Liver (tissue), 9 donors: ENCODE measurements around the gene INPP5E. TPM values are rescaled to one million over a fixed set of nuclear protein-coding genes. Genes with fewer than 3 reads are reported as not detected.

Source experiments
- DNase-seq: peaks from one replicate; pipeline ENCODE4 v3.0.0-alpha.2; 2017; ENCODE audit warnings: low spot score
- H3K27ac ChIP-seq, 2 donors: one replicate each; pipeline ENCODE4 v1.7.0; 2013; ENCODE audit warnings: inconsistent platforms in 2 of 2, low read length in 2 of 2, control low read depth in 1 of 2, low read depth in 1 of 2, mild to moderate bottlenecking in 1 of 2
- H3K27me3 ChIP-seq, 4 donors: one replicate each; pipeline versions ENCODE4 v1.6.1 to v1.7.0; 2013; ENCODE audit warnings: low read length in 3 of 4, inconsistent platforms in 1 of 4, mild to moderate bottlenecking in 1 of 4, moderate library complexity in 1 of 4; ENCODE audit not compliant: control insufficient read depth in 4 of 4, insufficient read depth in 4 of 4
- H3K36me3 ChIP-seq, 4 donors: one replicate each; pipeline versions ENCODE4 v1.6.1 to v1.7.0; 2013; ENCODE audit warnings: low read length in 3 of 4, mild to moderate bottlenecking in 3 of 4, low read depth in 1 of 4, moderate library complexity in 1 of 4; ENCODE audit not compliant: control insufficient read depth in 4 of 4, insufficient read depth in 3 of 4
- H3K4me1 ChIP-seq, 4 donors: one replicate each; pipeline versions ENCODE4 v1.6.1 to v1.7.0; 2013; ENCODE audit warnings: low read length in 3 of 4, mild to moderate bottlenecking in 3 of 4, moderate library complexity in 1 of 4; ENCODE audit not compliant: control insufficient read depth in 4 of 4, insufficient read depth in 4 of 4
- H3K4me3 ChIP-seq, 3 donors: one replicate each; pipeline versions ENCODE4 v1.6.1 to v1.7.0; 2013; ENCODE audit warnings: low read length in 3 of 3, control low read depth in 1 of 3, low read depth in 1 of 3, mild to moderate bottlenecking in 1 of 3
- H3K9ac ChIP-seq, 2 donors: one replicate each; pipeline ENCODE4 v1.7.0; 2013; ENCODE audit warnings: low read length in 2 of 2, mild to moderate bottlenecking in 2 of 2, moderate library complexity in 2 of 2, control low read depth in 1 of 2, low read depth in 1 of 2
- H3K9me3 ChIP-seq, 4 donors: one replicate each; pipeline versions ENCODE4 v1.6.1 to v1.7.0; 2013; ENCODE audit warnings: low read length in 3 of 4; ENCODE audit not compliant: control insufficient read depth in 4 of 4
- ATF3 ChIP-seq: IDR thresholded peaks from 2 replicates; pipeline ENCODE4 v1.6.1; 2016; ENCODE audit warnings: antibody characterized with exemption
- CTCF ChIP-seq: fragments of 150-350 bp; IDR thresholded peaks from 2 replicates; pipeline ENCODE4 v1.5.1; 2017; ENCODE audit warnings: improper control_type of control experiment, low read depth, low read length; ENCODE audit not compliant: missing input control
- EGR1 ChIP-seq, 2 donors: IDR thresholded peaks; 2 replicates each; pipeline ENCODE4 v1.6.1; 2016 to 2018; ENCODE audit warnings: antibody characterized with exemption in 2 of 2, low read depth in 2 of 2
- FOXA1 ChIP-seq: IDR thresholded peaks from 2 replicates; pipeline ENCODE4 v1.6.1; 2016; ENCODE audit warnings: antibody characterized with exemption
- FOXA2 ChIP-seq: IDR thresholded peaks from 2 replicates; pipeline ENCODE4 v1.6.1; 2016; ENCODE audit warnings: antibody characterized with exemption
- GABPA ChIP-seq, 2 donors: IDR thresholded peaks in 1 of 2; conservative IDR thresholded peaks in 1 of 2; 2 replicates each; pipeline ENCODE4 v1.6.1; 2016; ENCODE audit warnings: antibody characterized with exemption in 2 of 2, mild to moderate bottlenecking in 1 of 2, moderate library complexity in 1 of 2
- HNF4A ChIP-seq, 2 donors: conservative IDR thresholded peaks; 2 replicates each; pipeline ENCODE4 v1.6.1; 2016; ENCODE audit warnings: antibody characterized with exemption in 2 of 2, mild to moderate bottlenecking in 2 of 2
- HNF4G ChIP-seq: IDR thresholded peaks from 2 replicates; pipeline ENCODE4 v1.6.1; 2016; ENCODE audit warnings: antibody characterized with exemption
- JUND ChIP-seq, 2 donors: IDR thresholded peaks; 2 replicates each; pipeline ENCODE4 v1.6.1; 2016; ENCODE audit warnings: antibody characterized with exemption in 2 of 2
- MAX ChIP-seq: IDR thresholded peaks from 2 replicates; pipeline ENCODE4 v1.6.1; 2016; ENCODE audit warnings: antibody characterized with exemption
- NR2F2 ChIP-seq: IDR thresholded peaks from 2 replicates; pipeline ENCODE4 v1.6.1; 2016; ENCODE audit warnings: antibody characterized with exemption
- RAD21 ChIP-seq, 2 donors: IDR thresholded peaks; 2 replicates each; pipeline ENCODE4 v1.6.1; 2016; ENCODE audit warnings: antibody characterized with exemption in 2 of 2, mild to moderate bottlenecking in 2 of 2
- RXRA ChIP-seq, 2 donors: IDR thresholded peaks; 2 replicates each; pipeline ENCODE4 v1.6.1; 2017 to 2018; ENCODE audit warnings: antibody characterized with exemption in 2 of 2, mild to moderate bottlenecking in 1 of 2
- SP1 ChIP-seq: IDR thresholded peaks from 2 replicates; pipeline ENCODE4 v1.6.1; 2018; ENCODE audit warnings: antibody characterized with exemption, mild to moderate bottlenecking
- TAF1 ChIP-seq: conservative IDR thresholded peaks from 2 replicates; pipeline ENCODE4 v1.6.1; 2016; ENCODE audit warnings: antibody characterized with exemption, mild to moderate bottlenecking
- YY1 ChIP-seq: IDR thresholded peaks from 2 replicates; pipeline ENCODE4 v1.6.1; 2016; ENCODE audit warnings: antibody characterized with exemption, mild to moderate bottlenecking
- ZBTB33 ChIP-seq: IDR thresholded peaks from 2 replicates; pipeline ENCODE4 v1.6.1; 2016; ENCODE audit warnings: antibody characterized with exemption
- WGBS: extraction: QIAGEN DNeasy Blood & Tissue Kit; methylation state at CpG from one replicate; pipeline ENCODE4 v1.1.7; 2013; 5-methylcytosine and 5-hydroxymethylcytosine counted together
- polyA plus RNA-seq, 2 donors: library from polyadenylated mRNA; stranded (reverse) in 1 of 2; unstranded in 1 of 2; fragments of 200-250 nt in 1 of 2; fragments of >200 nt in 1 of 2; fragmentation: Nextera tagmentation in 1 of 2; extraction: Ambion mirVana in 1 of 2; gene quantifications; one replicate each; pipeline versions ENCODE4 v1.2.1 to v1.2.3, GENCODE V29; 2013 to 2015
- total RNA-seq, 2 donors: library from RNA; depleted of rRNA; stranded (reverse); fragments of >200 nt; gene quantifications; one replicate each; pipeline ENCODE4 v1.2.3, GENCODE V29; 2014
- TF ChIP-seq, protein P1 (sequence below): IDR thresholded peaks from 2 replicates; pipeline ENCODE4 v1.6.1; 2016; ENCODE audit warnings: antibody characterized with exemption, mild to moderate bottlenecking
- donor health status: healthy.
- donor health status: healthy.
- donor health status: healthy.
- donor health status: healthy.
- donor health status: healthy.

The INPP5E gene
- total and polyA plus RNA-seq, 4 donors: 1.0 to 3.3 (median 2.9) TPM

GRCh38 chr9:136429683-136430491, 9.8 kb downstream of the INPP5E start:
- H3K9ac ChIP-seq: no peak overlapping the region
- no peaks in the 10 kb centered on the region for H3K4me1 ChIP-seq
- TF ChIP-seq SP1 (no peak), HNF4G (no peak), TAF1 (no peak)
- DNase-seq: no peak
- no peak overlapping the region for H3K4me3 ChIP-seq
- 89% methylated on average over 32 of the region's 32 CpGs for WGBS
- H3K27me3 ChIP-seq: no peaks in the 10 kb centered on the region
- no peak overlapping the region for H3K27ac ChIP-seq
- no peaks in the 10 kb centered on the region for H3K9me3 ChIP-seq
- peaks cover 9 to 29% (median 13%) of the 10 kb centered on the region in 4 donors for H3K36me3 ChIP-seq

GRCh38 chr9:136429075-136429628, 10.5 kb downstream of the INPP5E start:
- Histone ChIP-seq H3K4me1 (no peaks in the 10 kb centered on the region), H3K36me3 (peaks cover 12 to 35% (median 16%) of the 10 kb centered on the region in 4 donors), H3K27ac (no peak overlapping the region), H3K9ac (no peak overlapping the region), H3K9me3 (no peaks in the 10 kb centered on the region), H3K4me3 (no peak overlapping the region), H3K27me3 (no peaks in the 10 kb centered on the region)
- WGBS: 94% methylated on average over 21 of the region's 21 CpGs
- TF ChIP-seq, protein P1, sequence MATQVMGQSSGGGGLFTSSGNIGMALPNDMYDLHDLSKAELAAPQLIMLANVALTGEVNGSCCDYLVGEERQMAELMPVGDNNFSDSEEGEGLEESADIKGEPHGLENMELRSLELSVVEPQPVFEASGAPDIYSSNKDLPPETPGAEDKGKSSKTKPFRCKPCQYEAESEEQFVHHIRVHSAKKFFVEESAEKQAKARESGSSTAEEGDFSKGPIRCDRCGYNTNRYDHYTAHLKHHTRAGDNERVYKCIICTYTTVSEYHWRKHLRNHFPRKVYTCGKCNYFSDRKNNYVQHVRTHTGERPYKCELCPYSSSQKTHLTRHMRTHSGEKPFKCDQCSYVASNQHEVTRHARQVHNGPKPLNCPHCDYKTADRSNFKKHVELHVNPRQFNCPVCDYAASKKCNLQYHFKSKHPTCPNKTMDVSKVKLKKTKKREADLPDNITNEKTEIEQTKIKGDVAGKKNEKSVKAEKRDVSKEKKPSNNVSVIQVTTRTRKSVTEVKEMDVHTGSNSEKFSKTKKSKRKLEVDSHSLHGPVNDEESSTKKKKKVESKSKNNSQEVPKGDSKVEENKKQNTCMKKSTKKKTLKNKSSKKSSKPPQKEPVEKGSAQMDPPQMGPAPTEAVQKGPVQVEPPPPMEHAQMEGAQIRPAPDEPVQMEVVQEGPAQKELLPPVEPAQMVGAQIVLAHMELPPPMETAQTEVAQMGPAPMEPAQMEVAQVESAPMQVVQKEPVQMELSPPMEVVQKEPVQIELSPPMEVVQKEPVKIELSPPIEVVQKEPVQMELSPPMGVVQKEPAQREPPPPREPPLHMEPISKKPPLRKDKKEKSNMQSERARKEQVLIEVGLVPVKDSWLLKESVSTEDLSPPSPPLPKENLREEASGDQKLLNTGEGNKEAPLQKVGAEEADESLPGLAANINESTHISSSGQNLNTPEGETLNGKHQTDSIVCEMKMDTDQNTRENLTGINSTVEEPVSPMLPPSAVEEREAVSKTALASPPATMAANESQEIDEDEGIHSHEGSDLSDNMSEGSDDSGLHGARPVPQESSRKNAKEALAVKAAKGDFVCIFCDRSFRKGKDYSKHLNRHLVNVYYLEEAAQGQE: no peak
- TF ChIP-seq SP1 (no peak), JUND (IDR thresholded peaks at IDR 0.05) (no peak), ATF3 (no peak), RAD21 (IDR thresholded peaks at IDR 0.05) (no peak), HNF4G (no peak), NR2F2 (no peak), MAX (no peak), EGR1 (IDR thresholded peaks at IDR 0.05; ENCODE audit: low read depth in 2 of 2) (no peak), GABPA (IDR thresholded peaks at IDR 0.05 in 1 of 2, conservative IDR thresholded peaks at IDR 0.05 in 1 of 2) (no peak), YY1 (no peak), CTCF (no peak), TAF1 (no peak), FOXA2 (no peak), ZBTB33 (no peak), RXRA (IDR thresholded peaks at IDR 0.05) (no peak), FOXA1 (no peak), HNF4A (conservative IDR thresholded peaks at IDR 0.05) (no peak)
- DNase-seq: no peak
